Adrenal gland (tissue), 5 donors: ENCODE data around the gene BMAL1.

Experiments used
- CTCF ChIP-seq, 6 experiments: fragments of 450-650 bp in 4 of 6; fragments of 200-600 bp in 2 of 6; sonication (generic) in 1 of 6; IDR thresholded peaks; 1 replicate in 5 of 6; 2 replicates in 1 of 6; pipeline versions ENCODE4 v1.5.1 to v1.8.0; 2016 to 2021; ENCODE audit warnings: antibody characterized with exemption in 6 of 6, mild to moderate bottlenecking in 2 of 6, moderate library complexity in 1 of 6
- POLR2A ChIP-seq, 2 donors: fragments of 450-650 bp; IDR thresholded peaks; one replicate each; pipeline ENCODE4 v1.6.1; 2017; ENCODE audit warnings: antibody characterized with exemption in 2 of 2, mild to moderate bottlenecking in 2 of 2, moderate library complexity in 1 of 2
- donor health status: DM: no; HTN: no; CAD: no.

DNA sequence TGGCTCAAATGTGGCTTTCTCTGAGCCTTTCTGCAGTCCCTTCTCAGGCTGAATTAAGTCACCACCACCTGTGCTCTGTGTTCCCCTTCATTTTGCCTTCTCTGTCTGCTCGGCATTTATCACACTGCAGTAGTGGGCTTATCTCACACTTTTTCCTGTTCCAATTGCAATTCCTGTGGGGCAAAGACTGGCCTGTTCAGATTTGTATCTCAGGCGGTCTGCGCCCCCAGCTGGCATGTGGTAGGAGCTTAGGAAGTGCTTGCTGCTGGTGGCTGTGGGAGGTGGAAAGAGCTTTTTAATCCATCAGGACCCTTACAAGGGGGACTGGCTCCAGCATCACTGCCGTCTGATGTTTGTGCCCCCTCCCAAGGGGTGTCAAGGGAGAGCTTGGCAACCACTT is 21.2 kb downstream of the BMAL1 start:
- TF ChIP-seq POLR2A (IDR thresholded peaks at IDR 0.05), result no peak
- TF ChIP-seq CTCF (IDR thresholded peaks at IDR 0.05), result no peak
